Measurements from ENCODE around the gene APP. TPM values are rescaled to one million over a fixed set of nuclear protein-coding genes. Genes with fewer than 3 reads are reported as not detected.

APP gene
- total RNA-seq, 4 donors from 2014 or later = 209 to 297 (median 240) TPM

- Histone ChIP-seq H3K9me3 (no peaks in the 10 kb centered on the region), H3K4me3 (no peak overlapping the region), H3K27ac (no peak overlapping the region), H3K4me1 (no peaks in the 10 kb centered on the region), H3K36me3 (no peaks in the 10 kb centered on the region), H3K27me3 (no peaks in the 10 kb centered on the region)
- TF ChIP-seq CTCF (IDR thresholded peaks at IDR 0.05) (no peak), POLR2A (IDR thresholded peaks at IDR 0.05) (no peak)
- no peak for DNase-seq
Measured at GRCh38 chr21:25995278-25995677, 175.3 kb downstream of the APP start.

- Histone ChIP-seq H3K9me3 (no peaks in the 10 kb centered on the region), H3K4me3 (no peak overlapping the region), H3K27me3 (no peaks in the 10 kb centered on the region), H3K4me1 (no peaks in the 10 kb centered on the region), H3K36me3 (no peaks in the 10 kb centered on the region), H3K27ac (no peak overlapping the region)
- DNase-seq = no peak
- TF ChIP-seq CTCF (IDR thresholded peaks at IDR 0.05) = no peak
- no peak for TF ChIP-seq POLR2A (IDR thresholded peaks at IDR 0.05)
Measured at GRCh38 chr21:25994758-25995163, 175.8 kb downstream of the APP start.

- no peaks in the 10 kb centered on the region for H3K9me3 ChIP-seq
- H3K27me3 ChIP-seq = no peaks in the 10 kb centered on the region
- no peak overlapping the region for H3K27ac ChIP-seq
- no peak for DNase-seq
- TF ChIP-seq CTCF (IDR thresholded peaks at IDR 0.05) (no peak), POLR2A (IDR thresholded peaks at IDR 0.05) (no peak)
- H3K4me1 ChIP-seq = no peaks in the 10 kb centered on the region
- no peak overlapping the region for H3K4me3 ChIP-seq
- H3K36me3 ChIP-seq = no peaks in the 10 kb centered on the region
Measured at GRCh38 chr21:25988738-25989137, 181.8 kb downstream of the APP start.

GRCh38 chr21:25987531-25987930 is 183.0 kb downstream of the APP start:
- no peak for TF ChIP-seq POLR2A (IDR thresholded peaks at IDR 0.05)
- TF ChIP-seq CTCF (IDR thresholded peaks at IDR 0.05) = no peak
- H3K36me3 ChIP-seq = no peaks in the 10 kb centered on the region
- H3K27me3 ChIP-seq = no peaks in the 10 kb centered on the region
- DNase-seq = no peak
- H3K4me3 ChIP-seq = no peak overlapping the region
- no peak overlapping the region for H3K27ac ChIP-seq
- H3K9me3 ChIP-seq = no peaks in the 10 kb centered on the region
- no peaks in the 10 kb centered on the region for H3K4me1 ChIP-seq

GRCh38 chr21:25986928-25987327 is 183.6 kb downstream of the APP start:
- Histone ChIP-seq H3K9me3 (no peaks in the 10 kb centered on the region), H3K4me1 (no peaks in the 10 kb centered on the region), H3K27ac (no peak overlapping the region), H3K36me3 (peaks cover 0 to 1% (median 0%) of the 10 kb centered on the region in 3 donors), H3K27me3 (no peaks in the 10 kb centered on the region), H3K4me3 (no peak overlapping the region)
- no peak for TF ChIP-seq POLR2A (IDR thresholded peaks at IDR 0.05)
- no peak for TF ChIP-seq CTCF (IDR thresholded peaks at IDR 0.05)
- DNase-seq = no peak

- Histone ChIP-seq H3K36me3 (peaks cover 0 to 8% (median 0%) of the 10 kb centered on the region in 3 donors), H3K4me3 (no peak overlapping the region), H3K27me3 (no peaks in the 10 kb centered on the region), H3K27ac (no peak overlapping the region), H3K9me3 (no peaks in the 10 kb centered on the region), H3K4me1 (no peaks in the 10 kb centered on the region)
- no peak for TF ChIP-seq CTCF (IDR thresholded peaks at IDR 0.05)
- no peak for TF ChIP-seq POLR2A (IDR thresholded peaks at IDR 0.05)
- no peak for DNase-seq
Measured at GRCh38 chr21:25985990-25986389, 184.6 kb downstream of the APP start.
